HCT116 (cell line): ENCODE results near the gene ANTXRL. TPM values are rescaled to one million over a fixed set of nuclear protein-coding genes. Genes with fewer than 3 reads are reported as not detected.
A peak's percentile ranks its signal among the peaks of the same experiment; 100 is the strongest.

Experiments
- ATAC-seq: fragments of 200-7000 bp; cut with Tn5 transposase; 2 replicates; pipeline ENCODE4 v1.9.1; 2020; ENCODE audit warnings: mild to moderate bottlenecking, moderate library complexity
- BruUV-seq: library from RNA; stranded (reverse); fragments of 400-500 nt; replicated peaks from 2 replicates; lab custom pipeline; 2021; lab: Mats Ljungman, UMichigan
- CTCF ChIA-PET: fragments of 300-600 bp; sonication (Branson Sonifier 250); formaldehyde crosslinking; loops from one replicate; lab custom pipeline; 2021; ENCODE audit warnings: antibody characterized with exemption; lab: Charles Lee
- POLR2A ChIA-PET: fragments of 300-600, 350-600 bp; sonication (Branson Sonifier 250); formaldehyde crosslinking; loops from one replicate; lab custom pipeline; 2021; ENCODE audit warnings: antibody characterized with exemption; lab: Charles Lee
- RAD21 ChIA-PET, 2 experiments: fragments of 300-600 bp; sonication (Branson Sonifier 250); formaldehyde crosslinking; loops; one replicate each; lab custom pipeline; 2023; ENCODE audit warnings: low total read pairs in 2 of 2; ENCODE audit not compliant: uncharacterized antibody in 2 of 2, unreplicated experiment in 2 of 2, low non-redundant PET in 1 of 2; lab: Charles Lee
- DNase-seq: peaks from one replicate; pipeline ENCODE4 v3.0.0-alpha.2; 2010; ENCODE audit warnings: low read depth, low spot score
- H2AFZ ChIP-seq: fragments of 200-600 bp; shearing (Covaris generic), sonication (generic); 2 replicates; pipeline ENCODE4 v1.6.1; 2017; ENCODE audit warnings: low read depth, mixed run types, mixed read lengths, antibody characterized with exemption, low read length; ENCODE audit not compliant: poor library complexity, severe bottlenecking
- H3K27ac ChIP-seq: 2 replicates; pipeline ENCODE4 v1.5.1; 2012; ENCODE audit warnings: low read depth, low read length
- H3K27me3 ChIP-seq: fragments of 200-600 bp; sonication (generic); 2 replicates; pipeline ENCODE4 v1.6.1; 2016; ENCODE audit warnings: mixed run types, low read length, mixed read lengths; ENCODE audit not compliant: insufficient read depth
- H3K36me3 ChIP-seq, 2 experiments: fragments of 200-500 bp in 1 of 2; fragments of 200-600 bp in 1 of 2; sonication (Bioruptor generic) in 1 of 2; sonication (generic) in 1 of 2; 2 replicates each; pipeline versions ENCODE4 v1.5.1 to v1.6.1; 2014 to 2016; ENCODE audit warnings: low read length in 2 of 2, inconsistent platforms in 1 of 2, mixed read lengths in 1 of 2, mixed run types in 1 of 2; ENCODE audit not compliant: insufficient read depth in 2 of 2, control insufficient read depth in 1 of 2
- H3K4me1 ChIP-seq, 2 experiments: fragments of 200-600 bp in 1 of 2; sonication (generic) in 1 of 2; 2 replicates each; pipeline versions ENCODE4 v1.5.1 to v1.6.1; 2012 to 2017; ENCODE audit warnings: low read length in 2 of 2, inconsistent platforms in 1 of 2, mild to moderate bottlenecking in 1 of 2, mixed read lengths in 1 of 2, mixed run types in 1 of 2, moderate library complexity in 1 of 2; ENCODE audit not compliant: insufficient read depth in 2 of 2, control insufficient read depth in 1 of 2
- H3K4me2 ChIP-seq: fragments of 200-600 bp; sonication (generic); 2 replicates; pipeline ENCODE4 v1.6.1; 2017; ENCODE audit warnings: mixed run types, low read length, mixed read lengths
- H3K4me3 ChIP-seq, 2 experiments: fragments of 200-600 bp in 1 of 2; sonication (generic) in 1 of 2; replicated peaks in 1 of 2; 2 replicates each; pipeline ENCODE4 v1.5.1; 2011 to 2016; ENCODE audit warnings: low read length in 2 of 2, control low read depth in 1 of 2, low read depth in 1 of 2, mild to moderate bottlenecking in 1 of 2, mixed read lengths in 1 of 2, mixed run types in 1 of 2
- H3K79me2 ChIP-seq: fragments of 200-600 bp; sonication (generic); 2 replicates; pipeline ENCODE4 v1.6.1; 2017; ENCODE audit warnings: mild to moderate bottlenecking, mixed run types, low read length, moderate library complexity, mixed read lengths; ENCODE audit not compliant: insufficient read depth
- H3K9ac ChIP-seq: fragments of 200-600 bp; sonication (generic); 2 replicates; pipeline ENCODE4 v1.6.1; 2016; ENCODE audit warnings: low read length, mixed read lengths
- H3K9me2 ChIP-seq: fragments of 200-600 bp; sonication (generic), shearing (Covaris generic); 2 replicates; pipeline ENCODE4 v1.6.1; 2017; ENCODE audit warnings: mixed run types, mild to moderate bottlenecking, moderate library complexity; ENCODE audit not compliant: insufficient read depth
- H3K9me3 ChIP-seq, 2 experiments: fragments of 200-500 bp in 1 of 2; fragments of 200-600 bp in 1 of 2; sonication (Bioruptor generic) in 1 of 2; sonication (generic) in 1 of 2; 2 replicates each; pipeline ENCODE4 v1.6.1; 2014 to 2017; ENCODE audit warnings: low read length in 2 of 2, mixed read lengths in 2 of 2, inconsistent platforms in 1 of 2, low read depth in 1 of 2, mild to moderate bottlenecking in 1 of 2, mixed run types in 1 of 2, moderate library complexity in 1 of 2; ENCODE audit not compliant: control insufficient read depth in 1 of 2, insufficient read depth in 1 of 2
- H4K20me1 ChIP-seq: fragments of 200-600 bp; sonication (generic), shearing (Covaris generic); 2 replicates; pipeline ENCODE4 v1.6.1; 2017; ENCODE audit warnings: mixed run types, mild to moderate bottlenecking, moderate library complexity; ENCODE audit not compliant: insufficient read depth
- CEBPB ChIP-seq: IDR thresholded peaks from 2 replicates; pipeline ENCODE4 v1.6.1; 2012; ENCODE audit warnings: low read depth
- ELF1 ChIP-seq: IDR thresholded peaks from 2 replicates; pipeline ENCODE4 v1.6.1; 2012; ENCODE audit warnings: low read depth, borderline replicate concordance
- EZH2phosphoT487 ChIP-seq: fragments of 200-600 bp; IDR thresholded peaks from 2 replicates; pipeline ENCODE4 v1.6.1; 2018; ENCODE audit warnings: antibody characterized with exemption, borderline replicate concordance
- JUND ChIP-seq: IDR thresholded peaks from 2 replicates; pipeline ENCODE4 v1.6.1; 2012
- POLR2A ChIP-seq: IDR thresholded peaks from 2 replicates; pipeline ENCODE4 v1.7.0; 2011; ENCODE audit warnings: borderline replicate concordance; ENCODE audit not compliant: insufficient read depth, insufficient read length; ENCODE audit errors: extremely low read depth
- RAD21 ChIP-seq: IDR thresholded peaks from 2 replicates; pipeline ENCODE4 v1.6.1; 2012; ENCODE audit warnings: low read depth, mild to moderate bottlenecking
- SIN3A ChIP-seq: IDR thresholded peaks from 2 replicates; pipeline ENCODE4 v1.6.1; 2012; ENCODE audit warnings: low read depth
- SP1 ChIP-seq: IDR thresholded peaks from 2 replicates; pipeline ENCODE4 v1.6.1; 2012; ENCODE audit warnings: low read depth
- YY1 ChIP-seq: IDR thresholded peaks from 2 replicates; pipeline ENCODE4 v1.6.1; 2011; ENCODE audit warnings: low read length, low read depth, moderate library complexity, mild to moderate bottlenecking; ENCODE audit not compliant: insufficient replicate concordance; ENCODE audit errors: extremely low read depth
- ZBTB33 ChIP-seq: IDR thresholded peaks from 2 replicates; pipeline ENCODE4 v1.6.1; 2011; ENCODE audit warnings: mild to moderate bottlenecking, low read length, moderate library complexity; ENCODE audit not compliant: insufficient replicate concordance; ENCODE audit errors: extremely low read depth
- ZFX ChIP-seq: fragments of 450-650 bp; IDR thresholded peaks from 2 replicates; pipeline ENCODE4 v1.6.1; 2017
- ZNF274 ChIP-seq: fragments of 200-500 bp; sonication (Bioruptor generic); IDR thresholded peaks from 2 replicates; pipeline ENCODE4 v1.6.1; 2014; ENCODE audit warnings: mild to moderate bottlenecking, low read depth, low read length, inconsistent platforms
- intact Hi-C: fragments of 100-400 bp; cut with micrococcal nuclease; formaldehyde crosslinking; loops from 2 replicates; pipeline ENCODE4 v1.10.0; 2022
- total RNA-seq: library from RNA; stranded (reverse); gene quantifications from one replicate; pipeline ENCODE4 v1.2.1, GENCODE V29; 2021; ENCODE audit not compliant: unreplicated experiment

The ANTXRL gene
- total RNA-seq, 1 experiment from 2014 or later: not detected

- RAD21 ChIA-PET: no interaction called here
- POLR2A ChIA-PET: no interaction called here
- no peak for ATAC-seq
- Histone ChIP-seq H3K9me3 (no peaks in the 10 kb centered on the region), H3K27me3 (no peaks in the 10 kb centered on the region), H3K9me2 (no peaks in the 10 kb centered on the region), H4K20me1 (no peaks in the 10 kb centered on the region), H2AFZ (no peak overlapping the region), H3K36me3 (no peaks in the 10 kb centered on the region), H3K4me2 (peak overlapping the region; percentile 82), H3K9ac (peak overlapping the region; percentile 46), H3K27ac (no peak overlapping the region), H3K4me3 (peak overlapping the region; percentile 42 to 60; a peak in 3 of 4 replicates), H3K79me2 (no peaks in the 10 kb centered on the region), H3K4me1 (peaks cover 14 to 16% of the 10 kb centered on the region in 2 experiments; a peak in 3 of 4 replicates)
- CTCF ChIA-PET: no interaction called here
- no peak for DNase-seq
- no peak for TF ChIP-seq ZBTB33
- TF ChIP-seq CEBPB: no peak
- no peak for TF ChIP-seq RAD21
- no peak for TF ChIP-seq EZH2phosphoT487
- no peak for TF ChIP-seq JUND
- no peak for TF ChIP-seq ELF1
- TF ChIP-seq ZNF274: no peak
- TF ChIP-seq POLR2A: no peak
- TF ChIP-seq YY1: no peak
- TF ChIP-seq ZFX: no peak
- no peak for TF ChIP-seq SP1
- no peak for TF ChIP-seq SIN3A
- BruUV-seq: no TSS peak
- intact Hi-C loops: no loop called here
Observed at GRCh38 chr10:46285300-46285699, 1.5 kb upstream of the ANTXRL start.
